Endometrium (tissue), 2 donors: ENCODE measurements around the gene SHROOM2.

Experiments
- FAIRE-seq: peaks from 2 replicates; lab custom pipeline; 2012; peaks lifted over from hg19 to GRCh38; lab: Jason Lieb, UNC
- donor health status: control.
- donor health status: control.

The SHROOM2 gene

DNA sequence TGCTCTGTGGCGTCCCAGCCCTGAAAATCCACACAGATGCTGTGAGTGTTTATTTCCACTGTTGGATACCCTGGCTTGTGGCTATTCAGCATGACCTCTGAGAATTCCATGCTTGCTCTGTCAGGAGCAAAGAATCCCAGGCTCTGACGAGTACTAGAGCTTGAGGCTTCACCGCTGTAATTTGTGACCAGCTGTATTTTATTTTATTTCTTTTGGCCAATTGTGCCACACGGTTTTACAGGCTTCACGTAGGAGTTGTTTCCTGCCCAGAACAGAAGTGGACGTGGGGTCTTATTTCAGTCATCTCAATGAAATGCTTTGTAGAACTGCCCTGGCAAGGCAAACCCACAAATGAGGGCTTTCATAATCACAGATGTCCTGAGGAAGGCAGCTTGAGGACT is 111.5 kb downstream of the SHROOM2 start:
- no peak for FAIRE-seq

- no peak for FAIRE-seq
These were observed 113.4 kb downstream of the SHROOM2 start for GRCh38 chrX:9899640-9900111.

GRCh38 chrX:9902656-9903055 is 116.4 kb downstream of the SHROOM2 start:
- FAIRE-seq = no peak

GRCh38 chrX:9903146-9903545 is 116.9 kb downstream of the SHROOM2 start:
- no peak for FAIRE-seq

DNA sequence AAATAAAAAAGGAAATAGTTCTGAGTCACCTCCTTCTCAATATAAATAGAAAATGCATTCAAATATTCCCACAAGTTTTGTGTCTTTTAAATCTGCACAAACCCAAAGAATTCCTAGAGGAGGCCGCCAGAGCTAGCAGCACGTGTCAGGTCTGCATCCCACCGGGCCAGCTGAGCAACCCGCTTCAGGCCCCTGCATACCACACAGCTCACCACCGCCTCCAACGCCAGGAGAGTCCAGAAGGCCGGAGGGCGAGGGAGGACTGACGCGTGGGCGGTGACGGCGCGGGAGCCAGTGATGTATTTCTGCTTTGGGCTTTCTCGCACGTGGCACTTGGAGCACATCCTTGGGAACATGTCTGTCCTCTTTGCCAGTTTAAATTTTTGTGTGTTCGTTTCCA is 119.1 kb downstream of the SHROOM2 start:
- FAIRE-seq = no peak

DNA sequence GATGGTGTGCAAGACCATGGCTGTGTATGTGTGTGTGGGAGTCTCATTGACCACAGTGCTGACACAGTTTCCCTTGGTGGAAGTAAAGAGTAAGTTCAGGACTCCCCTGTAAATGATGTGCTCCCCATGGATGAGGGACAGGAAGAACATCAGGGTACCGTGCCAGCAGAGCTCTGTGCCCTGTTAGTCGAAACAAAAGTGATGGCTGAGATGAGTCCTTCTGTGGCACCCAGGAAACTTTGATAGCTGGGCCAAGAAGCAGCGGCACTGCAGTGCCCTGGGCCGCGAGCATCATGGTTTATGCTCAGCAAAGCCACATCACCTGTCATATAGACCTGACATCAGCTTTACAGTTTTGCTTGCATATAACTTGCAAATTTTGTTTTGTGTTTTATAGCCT is 119.5 kb downstream of the SHROOM2 start:
- FAIRE-seq = no peak

DNA sequence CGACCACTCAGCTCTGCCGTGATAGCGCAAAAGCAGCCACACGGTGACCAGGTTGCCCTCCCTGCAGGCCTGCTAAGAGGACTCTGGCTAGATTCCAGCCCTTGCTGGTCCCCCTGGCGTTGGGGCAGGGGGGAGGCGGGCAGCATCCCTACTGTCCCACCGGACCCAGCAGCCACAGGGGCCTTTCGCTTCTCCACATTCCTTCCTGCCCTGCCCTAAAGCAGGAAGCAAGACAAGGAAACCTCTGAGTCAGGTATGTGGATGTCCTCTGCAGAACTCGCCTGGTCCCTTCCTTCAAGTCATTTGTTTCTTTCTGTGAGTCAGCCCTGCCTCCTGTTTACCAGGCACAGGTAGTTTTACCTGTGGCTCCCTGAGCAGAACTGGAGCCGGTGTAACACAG is 120.7 kb downstream of the SHROOM2 start:
- FAIRE-seq = no peak

- no peak for FAIRE-seq
These were observed 121.6 kb downstream of the SHROOM2 start for GRCh38 chrX:9907645-9908387.

DNA sequence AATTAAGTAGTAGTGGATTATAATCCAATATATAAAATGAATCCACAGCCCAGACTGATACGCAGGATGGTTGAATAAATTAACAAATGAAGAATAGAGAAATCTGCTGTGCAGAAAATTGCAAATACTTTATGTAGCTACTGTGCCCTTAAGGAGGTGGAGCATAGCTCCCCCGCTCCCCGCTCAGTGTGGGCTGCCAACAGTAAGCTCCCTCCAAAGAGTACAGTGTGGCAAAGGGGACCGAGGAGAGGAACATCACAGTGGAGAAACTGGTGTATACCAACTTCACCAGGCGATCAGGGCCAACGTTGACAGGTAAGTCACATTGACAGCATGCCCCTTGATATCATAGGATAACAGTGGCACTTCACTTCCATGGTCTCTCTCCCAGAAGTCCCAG is 123.0 kb downstream of the SHROOM2 start:
- FAIRE-seq = no peak

- FAIRE-seq = no peak
These were observed 125.3 kb downstream of the SHROOM2 start for GRCh38 chrX:9911487-9911886.

- no peak for FAIRE-seq
These were observed 126.3 kb downstream of the SHROOM2 start for GRCh38 chrX:9912351-9913145.

GRCh38 chrX:9913146-9913433 is 126.9 kb downstream of the SHROOM2 start:
- FAIRE-seq = no peak

DNA sequence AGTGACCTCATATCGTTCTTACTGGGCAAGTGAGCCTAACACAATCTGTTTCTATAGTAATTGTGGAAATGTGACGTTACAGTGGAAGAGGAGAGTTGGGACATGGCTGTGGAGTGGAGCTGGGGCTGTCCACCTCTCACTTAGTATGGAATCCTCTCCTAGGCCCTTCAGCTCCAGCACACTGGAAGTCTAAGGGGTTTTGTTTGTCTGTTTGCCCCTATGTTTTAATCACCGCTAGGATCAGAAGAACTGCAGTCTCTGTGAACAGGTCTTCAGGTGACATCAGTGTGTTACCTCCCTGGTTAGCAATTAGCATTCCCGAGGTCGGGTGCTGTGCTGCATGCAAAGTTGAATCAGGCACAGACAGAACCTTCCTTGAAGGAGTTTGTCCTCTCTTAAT is 131.6 kb downstream of the SHROOM2 start:
- FAIRE-seq = no peak

DNA sequence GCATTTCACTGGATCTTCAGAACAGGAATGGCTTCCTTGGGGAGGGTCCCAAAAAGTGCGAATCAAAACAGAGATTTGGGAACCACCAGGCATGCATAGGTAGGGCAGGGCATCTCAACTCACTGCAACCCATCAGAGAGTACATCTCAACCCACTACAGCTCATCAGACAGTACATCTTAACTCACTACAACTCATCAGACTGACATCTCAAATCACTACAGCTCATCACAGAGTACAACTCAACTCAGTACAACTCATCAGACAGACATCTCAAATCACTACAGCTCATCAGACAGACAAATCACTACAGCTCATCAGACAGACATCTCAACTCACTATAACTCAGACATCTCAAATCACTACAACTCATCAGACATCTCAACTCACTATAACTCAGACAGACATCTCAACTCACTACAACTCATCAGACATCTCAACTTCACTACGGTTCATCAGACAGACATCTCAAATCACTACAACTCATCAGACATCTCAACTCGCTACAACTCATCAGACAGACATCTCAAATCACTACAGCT is 133.5 kb downstream of the SHROOM2 start:
- FAIRE-seq = no peak

DNA sequence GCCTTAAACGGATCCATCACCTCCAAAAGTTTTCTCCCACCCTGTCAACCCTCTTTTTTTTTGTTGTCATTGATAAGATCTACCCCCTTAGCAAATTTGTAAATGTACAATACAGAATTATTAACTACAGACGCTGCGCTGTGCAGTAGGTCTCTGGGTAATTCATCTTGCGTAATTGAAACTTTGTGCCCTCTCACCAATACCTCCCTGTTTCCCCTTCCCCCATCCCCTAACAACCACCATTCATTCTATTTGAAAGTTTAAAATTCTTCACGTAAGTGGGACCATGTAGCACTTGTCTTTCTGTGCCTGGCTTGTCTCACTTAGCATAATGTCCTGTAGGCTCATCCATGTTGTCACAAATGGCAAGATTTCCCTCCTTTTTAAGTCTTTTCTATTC is 135.2 kb downstream of the SHROOM2 start:
- no peak for FAIRE-seq

GRCh38 chrX:9923357-9923756 is 137.1 kb downstream of the SHROOM2 start:
- no peak for FAIRE-seq

DNA sequence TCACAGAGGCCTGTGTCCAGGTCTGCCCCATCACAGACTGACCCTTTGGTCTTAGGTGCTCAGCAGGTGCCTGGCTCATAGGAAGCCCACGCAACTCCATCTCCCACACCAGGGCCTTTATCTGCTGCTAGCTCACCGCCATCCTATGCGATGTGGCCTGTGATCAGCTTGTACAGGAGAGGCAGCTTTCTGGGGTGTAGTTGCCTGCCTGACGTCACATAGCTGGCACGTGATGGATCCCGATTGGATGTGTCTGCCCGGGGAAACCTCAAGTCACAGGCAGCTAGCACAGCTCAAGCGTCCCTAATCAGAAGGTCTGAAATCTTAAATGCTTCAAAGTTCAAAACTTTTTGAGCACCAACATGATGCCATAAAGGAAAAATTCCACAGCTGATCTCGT is 139.8 kb downstream of the SHROOM2 start:
- no peak for FAIRE-seq

DNA sequence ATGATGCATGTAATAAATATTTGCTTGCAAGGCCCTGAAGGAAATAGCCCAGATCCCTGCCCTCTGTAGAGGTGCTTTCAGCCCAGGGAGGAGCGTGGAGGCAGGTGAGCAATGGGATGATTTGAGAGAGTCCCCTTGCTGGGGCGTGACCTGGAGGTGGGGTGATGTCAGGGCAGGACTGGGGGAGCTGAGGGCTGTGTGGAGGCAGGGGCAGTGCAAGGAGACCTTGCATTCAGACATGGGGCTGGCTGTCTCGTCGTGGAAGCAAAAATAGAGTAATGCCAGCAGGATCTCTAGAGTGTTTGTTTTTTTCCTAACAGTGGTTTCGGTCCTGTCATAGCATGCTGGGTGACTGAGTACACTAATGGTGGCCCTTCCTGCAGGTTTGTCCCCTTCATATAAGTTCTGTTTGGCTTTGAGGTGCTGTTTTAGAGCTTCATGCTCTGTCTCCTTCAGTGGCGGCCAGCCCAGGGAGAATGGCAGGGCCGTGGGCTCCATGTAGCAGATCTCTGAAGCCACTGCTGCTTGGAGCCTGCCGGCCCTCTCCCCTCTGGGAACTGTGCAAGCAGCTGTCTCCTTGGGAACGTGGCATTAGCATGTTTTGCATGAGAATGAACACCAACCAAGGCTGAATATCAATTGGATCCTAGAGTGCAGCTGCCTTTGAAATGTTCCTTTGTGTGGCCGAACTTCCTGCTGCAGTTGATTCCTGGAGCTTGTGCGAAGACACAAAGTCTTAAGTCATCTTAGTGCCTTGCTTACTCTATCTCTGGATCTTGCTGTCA is 141.7 kb downstream of the SHROOM2 start:
- no peak for FAIRE-seq

- FAIRE-seq = no peak
These were observed 149.2 kb downstream of the SHROOM2 start for GRCh38 chrX:9935436-9935835.

- FAIRE-seq = no peak
These were observed 151.5 kb downstream of the SHROOM2 start for GRCh38 chrX:9937761-9938160.

- no peak for FAIRE-seq
These were observed 152.3 kb downstream of the SHROOM2 start for GRCh38 chrX:9938516-9938915.

- no peak for FAIRE-seq
These were observed 154.2 kb downstream of the SHROOM2 start for GRCh38 chrX:9940421-9940820.

- FAIRE-seq = no peak
These were observed 155.9 kb downstream of the SHROOM2 start for GRCh38 chrX:9942086-9942485.
